HG02981 (cell line): ENCODE data around the gene KCNQ5.
"Not testable (repeated sequence)": the region's sequence is repeated elsewhere in the genome, so short reads cannot be mapped to it uniquely, and the experiment has no call there.

Experiments
- ATAC-seq: cut with Tn5 transposase; IDR thresholded peaks from one replicate; pipeline ENCODE4 v1.9.1; 2021; ENCODE audit warnings: mild to moderate bottlenecking, moderate library complexity; ENCODE audit not compliant: unreplicated experiment

Gene KCNQ5

GRCh38 chr6:73227606-73228255, 605.9 kb downstream of the KCNQ5 start:
- no peak for ATAC-seq

GRCh38 chr6:73231986-73232391, 610.1 kb downstream of the KCNQ5 start:
- ATAC-seq, result peak; percentile 68

DNA sequence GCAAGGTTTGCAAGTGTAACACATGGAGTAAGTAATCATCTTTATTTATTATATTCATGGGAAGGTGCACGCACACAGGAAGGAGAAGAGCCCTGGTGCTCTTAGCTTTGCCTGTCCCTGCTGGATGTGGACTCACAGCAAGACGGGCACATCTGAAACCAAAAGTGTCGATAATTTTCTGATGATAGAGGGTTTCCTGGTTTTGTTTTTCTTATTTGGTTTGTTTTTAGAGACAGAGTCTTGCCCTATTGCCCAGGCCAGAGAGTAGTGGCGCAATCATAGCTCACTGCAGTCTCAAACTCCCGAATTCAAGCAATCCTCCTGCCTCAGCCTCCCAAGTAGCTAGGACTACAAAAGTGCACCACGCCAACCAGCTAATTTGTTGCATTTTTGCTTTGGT, 611.2 kb downstream of the KCNQ5 start:
- ATAC-seq, result no peak

DNA sequence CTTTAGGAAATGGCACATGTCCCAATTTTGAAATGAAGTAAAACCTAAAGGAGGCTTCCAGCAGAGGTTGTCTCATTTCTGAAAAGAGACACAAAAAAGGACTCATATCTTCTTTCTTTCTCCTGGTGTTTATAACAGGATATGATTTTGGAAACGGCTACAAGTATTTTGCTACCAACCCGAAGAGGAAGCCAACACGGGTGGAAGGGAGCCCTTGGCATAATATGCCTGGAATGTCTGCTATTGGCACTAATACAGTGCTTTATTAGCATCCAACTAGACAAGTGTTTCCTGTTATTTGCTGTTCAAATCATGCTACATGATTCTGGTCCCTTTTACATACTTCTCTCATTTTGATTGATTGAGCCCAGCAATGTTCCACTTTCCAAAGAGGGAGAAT, 612.1 kb downstream of the KCNQ5 start:
- ATAC-seq, result not testable (repeated sequence)

- ATAC-seq, result no peak
Observed at GRCh38 chr6:73234733-73235132, 612.9 kb downstream of the KCNQ5 start.

DNA sequence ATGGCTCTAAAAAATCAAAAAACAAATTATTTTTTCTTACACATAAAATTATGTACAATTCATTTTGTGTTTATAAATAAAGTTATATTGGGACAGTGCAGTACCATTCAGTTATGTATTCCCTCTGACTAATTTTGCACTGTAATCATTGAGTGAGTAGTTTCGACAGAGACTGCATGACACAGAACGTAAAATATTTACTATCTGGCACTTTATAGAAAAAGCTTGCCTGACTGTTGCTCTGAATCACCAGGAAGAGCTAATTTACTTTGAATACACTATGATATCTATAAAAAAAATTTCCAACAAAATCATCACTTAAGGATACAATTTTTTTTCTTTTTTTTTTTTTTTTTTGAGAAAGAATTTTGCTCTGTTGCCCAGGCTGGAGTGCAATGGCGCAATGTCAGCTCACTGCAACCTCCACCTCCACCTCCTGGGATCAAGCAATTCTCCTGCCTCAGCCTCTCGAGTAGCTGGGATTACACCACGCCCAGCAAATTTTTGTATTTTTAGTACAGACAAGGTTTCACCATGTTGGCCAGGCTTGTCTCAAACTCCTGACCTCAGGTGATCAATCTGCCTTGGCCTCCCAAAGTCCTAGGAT, 614.4 kb downstream of the KCNQ5 start:
- ATAC-seq, result no peak

- no peak for ATAC-seq
Observed at GRCh38 chr6:73240730-73241129, 618.9 kb downstream of the KCNQ5 start.

- no peak for ATAC-seq
Observed at GRCh38 chr6:73242001-73242400, 620.1 kb downstream of the KCNQ5 start.
